ENCODE data around the gene NUMB.
A peak's percentile ranks its signal among the peaks of the same experiment; 100 is the strongest.

NUMB gene

DNA sequence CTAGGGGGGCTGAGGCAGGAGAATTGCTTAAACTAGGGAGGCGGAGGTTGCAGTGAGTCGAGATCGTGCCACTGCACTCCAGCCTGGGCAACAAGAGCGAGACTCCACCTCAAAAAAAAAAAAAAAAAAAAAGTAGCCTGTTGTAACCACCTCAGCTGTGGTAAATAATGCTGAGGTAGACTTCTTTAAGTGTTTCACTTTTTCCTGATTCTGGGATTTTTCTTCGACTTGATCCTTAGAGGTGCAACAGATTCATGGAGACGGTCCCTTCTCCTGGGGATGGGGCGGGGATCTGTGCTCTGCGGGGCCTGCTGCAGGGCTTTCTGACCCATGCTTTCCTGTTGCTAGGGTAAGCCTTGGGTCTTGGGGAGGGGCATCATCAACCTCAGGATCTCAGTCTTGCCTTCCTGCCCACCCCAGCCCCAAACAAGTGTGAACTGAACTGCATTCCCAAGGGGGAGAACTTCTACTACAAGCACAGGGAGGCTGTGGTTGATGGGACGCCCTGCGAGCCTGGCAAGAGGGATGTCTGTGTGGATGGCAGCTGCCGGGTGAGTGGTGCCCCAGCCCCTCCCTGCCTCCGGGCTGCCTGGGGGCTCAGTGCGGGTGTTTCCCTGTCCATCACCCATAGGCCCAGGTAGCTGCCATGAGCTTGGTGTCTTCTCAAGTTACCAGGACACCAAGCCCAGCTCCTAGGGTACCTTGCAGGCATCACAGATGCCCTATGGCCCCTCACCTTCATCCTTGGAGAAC is 208.6 kb downstream of the NUMB start:
- no peak for DNase-seq (ENCODE audit: low read depth)
- no peak overlapping the region for H3K4me3 ChIP-seq (ENCODE audit: low read length)

GRCh38 chr14:73249108-73249507 is 209.2 kb downstream of the NUMB start:
- DNase-seq (ENCODE audit: low read depth), result no peak
- H3K4me3 ChIP-seq (ENCODE audit: low read length), result no peak overlapping the region
- TF ChIP-seq CTCF (conservative IDR thresholded peaks at IDR 0.05; ENCODE audit: low read depth, low read length), result no peak

More for the DNA sequence above, 208.6 kb downstream of the NUMB start:
- no peak for TF ChIP-seq CTCF (conservative IDR thresholded peaks at IDR 0.05; ENCODE audit: low read depth, low read length)

GRCh38 chr14:73248108-73248868 is 210.1 kb downstream of the NUMB start:
- TF ChIP-seq CTCF (conservative IDR thresholded peaks at IDR 0.05; ENCODE audit: low read depth, low read length), result no peak
- no peak overlapping the region for H3K4me3 ChIP-seq (ENCODE audit: low read length)
- DNase-seq (ENCODE audit: low read depth), result no peak

DNA sequence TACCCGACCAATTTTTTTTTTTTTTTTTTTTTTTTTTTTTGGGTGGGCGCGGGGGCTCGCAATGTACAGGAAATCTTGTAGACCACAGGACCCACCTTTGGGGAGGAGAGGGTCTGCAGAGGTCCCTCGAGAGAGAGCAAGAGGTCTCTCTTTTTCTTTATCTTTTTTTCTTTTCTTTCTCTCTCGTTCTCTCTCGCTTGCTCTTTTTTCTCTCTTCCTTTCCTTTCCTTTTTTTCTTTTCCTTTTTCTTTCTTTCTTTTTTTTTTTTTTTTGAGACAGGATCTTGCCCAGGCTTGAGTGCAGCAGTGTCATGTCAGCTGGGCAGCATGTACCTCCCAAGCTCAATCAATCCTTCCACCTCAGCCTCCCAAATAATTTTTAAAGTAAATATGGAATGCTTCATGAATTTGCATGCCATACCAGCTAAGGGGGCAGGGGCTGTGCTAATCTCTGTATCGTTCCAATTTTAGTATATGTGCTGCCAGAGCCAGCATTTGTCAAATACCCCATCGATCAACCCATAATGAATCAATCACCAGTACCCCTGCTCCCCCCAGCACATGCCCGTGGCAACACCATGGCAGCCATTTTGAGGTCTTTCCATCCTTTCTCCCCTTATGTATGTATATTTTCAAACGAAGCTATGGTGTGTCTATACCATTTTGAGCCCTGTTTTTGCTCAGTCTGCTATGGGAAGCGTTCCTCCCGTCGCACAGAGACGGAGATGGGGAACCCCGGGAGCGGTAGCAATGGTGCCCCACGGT is 211.8 kb downstream of the NUMB start:
- TF ChIP-seq CTCF (conservative IDR thresholded peaks at IDR 0.05; ENCODE audit: low read depth, low read length), result no peak
- H3K4me3 ChIP-seq (ENCODE audit: low read length), result peak overlapping the region; percentile 58

DNA sequence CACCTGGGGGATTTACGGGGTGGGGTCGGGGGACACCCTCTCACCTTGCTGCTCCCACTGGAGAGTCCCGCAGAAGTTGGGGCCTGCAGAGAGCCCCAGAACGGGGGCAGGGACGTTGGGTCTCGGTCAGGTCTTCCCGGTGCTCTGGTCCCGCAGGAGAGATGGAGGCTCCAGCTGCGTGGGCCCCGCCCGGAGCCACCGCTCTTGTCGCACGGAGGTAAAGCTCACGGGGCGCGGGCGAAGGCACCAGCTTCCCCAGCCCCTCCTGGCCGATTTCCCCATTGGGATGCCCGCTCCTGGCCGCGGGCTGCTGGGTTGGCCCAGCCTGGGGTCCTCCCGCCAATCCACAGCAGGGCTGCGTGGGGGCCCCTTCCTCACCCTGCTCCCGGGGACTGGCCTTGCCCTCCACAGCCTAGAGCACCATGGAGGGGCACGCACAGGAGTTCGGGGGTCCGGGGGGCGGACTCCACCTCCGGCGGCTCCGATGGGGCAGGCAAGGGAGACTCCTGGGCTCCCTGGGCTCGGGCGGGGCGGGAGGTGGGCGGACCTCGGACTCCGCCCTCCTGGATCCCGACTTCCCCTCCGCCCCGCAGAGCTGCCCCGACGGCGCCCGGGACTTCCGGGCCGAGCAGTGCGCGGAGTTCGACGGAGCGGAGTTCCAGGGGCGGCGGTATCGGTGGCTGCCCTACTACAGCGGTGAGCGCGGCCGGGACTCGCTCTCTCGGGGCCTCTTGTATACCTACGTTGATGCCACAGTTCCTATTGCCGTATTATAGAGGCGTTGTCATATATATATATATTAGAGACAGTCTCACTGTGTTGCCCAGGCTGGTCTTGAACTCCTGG is 212.6 kb downstream of the NUMB start:
- no peak for DNase-seq (ENCODE audit: low read depth)
- H3K4me3 ChIP-seq (ENCODE audit: low read length), result peak overlapping the region; percentile 58
- no peak for TF ChIP-seq CTCF (conservative IDR thresholded peaks at IDR 0.05; ENCODE audit: low read depth, low read length)

More for the DNA sequence above, 211.8 kb downstream of the NUMB start:
- DNase-seq (ENCODE audit: low read depth), result no peak

GRCh38 chr14:73244541-73245290 is 213.6 kb downstream of the NUMB start:
- DNase-seq (ENCODE audit: low read depth), result no peak
- TF ChIP-seq CTCF (conservative IDR thresholded peaks at IDR 0.05; ENCODE audit: low read depth, low read length), result no peak
- no peak overlapping the region for H3K4me3 ChIP-seq (ENCODE audit: low read length)

All from retinal pigment epithelial cell (primary cell).